ENCODE results near the gene POLR1C.
A peak's percentile ranks its signal among the peaks of the same experiment; 100 is the strongest.
"Not testable (repeated sequence)": the region's sequence is repeated elsewhere in the genome, so short reads cannot be mapped to it uniquely, and the experiment has no call there.

Gene POLR1C

GRCh38 chr6:43493230-43493629, 23.7 kb upstream of the POLR1C start:
- no peak for DNase-seq

- no peak for DNase-seq
Observed at GRCh38 chr6:43493833-43494232, 23.1 kb upstream of the POLR1C start.

- no peak for DNase-seq
Observed at GRCh38 chr6:43494321-43494720, 22.6 kb upstream of the POLR1C start.

- DNase-seq, result no peak
Observed at GRCh38 chr6:43494766-43495165, 22.1 kb upstream of the POLR1C start.

- DNase-seq, result peak in 1 of 5 donors; percentile 41
Observed at GRCh38 chr6:43495409-43495941, 21.4 kb upstream of the POLR1C start.

GRCh38 chr6:43496370-43497128, 20.3 kb upstream of the POLR1C start:
- DNase-seq, result no peak

GRCh38 chr6:43497129-43497396, 19.8 kb upstream of the POLR1C start:
- no peak for DNase-seq

GRCh38 chr6:43497689-43498088, 19.2 kb upstream of the POLR1C start:
- no peak for DNase-seq

- DNase-seq, result not testable (repeated sequence)
Observed at GRCh38 chr6:43498291-43498690, 18.6 kb upstream of the POLR1C start.

- no peak for DNase-seq
Observed at GRCh38 chr6:43499028-43499815, 17.7 kb upstream of the POLR1C start.

- no peak for DNase-seq
Observed at GRCh38 chr6:43500921-43501320, 16.0 kb upstream of the POLR1C start.

GRCh38 chr6:43502666-43503065, 14.2 kb upstream of the POLR1C start:
- DNase-seq, result no peak

GRCh38 chr6:43503443-43503842, 13.4 kb upstream of the POLR1C start:
- DNase-seq, result no peak

- no peak for DNase-seq
Observed at GRCh38 chr6:43504756-43505593, 11.9 kb upstream of the POLR1C start.

GRCh38 chr6:43505718-43506117, 11.2 kb upstream of the POLR1C start:
- no peak for DNase-seq

GRCh38 chr6:43506171-43506570, 10.7 kb upstream of the POLR1C start:
- DNase-seq, result no peak

- DNase-seq, result peak; percentile 45 to 81 (median 69)
Observed at GRCh38 chr6:43506667-43507471, 10.0 kb upstream of the POLR1C start.

GRCh38 chr6:43508481-43509141, 8.3 kb upstream of the POLR1C start:
- DNase-seq, result no peak

- no peak for DNase-seq
Observed at GRCh38 chr6:43509142-43509983, 7.5 kb upstream of the POLR1C start.

GRCh38 chr6:43509984-43510826, 6.7 kb upstream of the POLR1C start, which contains the start of gene LRRC73:
Gene LRRC73, minus strand, starts transcription at chr6:43510346. Its CDS starts 561 bp downstream, at chr6:43509785.
- DNase-seq, result peak; percentile 66 to 81 (median 70)
